Transverse colon (tissue), 4 donors: ENCODE data around the gene PLD5.

Experiments
- EP300 ChIP-seq: sonication (generic); formaldehyde crosslinking; IDR thresholded peaks from one replicate; pipeline ENCODE4 v1.6.1; 2017; ENCODE audit warnings: antibody characterized with exemption, low read depth
- POLR2A ChIP-seq: fragments of 450-650 bp; IDR thresholded peaks from one replicate; pipeline ENCODE4 v1.6.1; 2016; ENCODE audit warnings: antibody characterized with exemption, mild to moderate bottlenecking, moderate library complexity
- POLR2AphosphoS5 ChIP-seq, 3 donors: sonication (generic); formaldehyde crosslinking; IDR thresholded peaks; one replicate each; pipeline ENCODE4 v1.6.1; 2016; ENCODE audit warnings: antibody characterized with exemption in 3 of 3
- TF ChIP-seq, protein P1 (sequence below), 5 experiments: fragments of 200-600 bp in 3 of 5; fragments of 450-650 bp in 2 of 5; sonication (generic) in 3 of 5; IDR thresholded peaks; 1 replicate in 2 of 5; 2 replicates in 3 of 5; pipeline ENCODE4 v1.5.1; 2016 to 2017; ENCODE audit warnings: antibody characterized with exemption in 5 of 5, inconsistent platforms in 3 of 5, mild to moderate bottlenecking in 2 of 5, moderate library complexity in 1 of 5

- TF ChIP-seq, protein P1, sequence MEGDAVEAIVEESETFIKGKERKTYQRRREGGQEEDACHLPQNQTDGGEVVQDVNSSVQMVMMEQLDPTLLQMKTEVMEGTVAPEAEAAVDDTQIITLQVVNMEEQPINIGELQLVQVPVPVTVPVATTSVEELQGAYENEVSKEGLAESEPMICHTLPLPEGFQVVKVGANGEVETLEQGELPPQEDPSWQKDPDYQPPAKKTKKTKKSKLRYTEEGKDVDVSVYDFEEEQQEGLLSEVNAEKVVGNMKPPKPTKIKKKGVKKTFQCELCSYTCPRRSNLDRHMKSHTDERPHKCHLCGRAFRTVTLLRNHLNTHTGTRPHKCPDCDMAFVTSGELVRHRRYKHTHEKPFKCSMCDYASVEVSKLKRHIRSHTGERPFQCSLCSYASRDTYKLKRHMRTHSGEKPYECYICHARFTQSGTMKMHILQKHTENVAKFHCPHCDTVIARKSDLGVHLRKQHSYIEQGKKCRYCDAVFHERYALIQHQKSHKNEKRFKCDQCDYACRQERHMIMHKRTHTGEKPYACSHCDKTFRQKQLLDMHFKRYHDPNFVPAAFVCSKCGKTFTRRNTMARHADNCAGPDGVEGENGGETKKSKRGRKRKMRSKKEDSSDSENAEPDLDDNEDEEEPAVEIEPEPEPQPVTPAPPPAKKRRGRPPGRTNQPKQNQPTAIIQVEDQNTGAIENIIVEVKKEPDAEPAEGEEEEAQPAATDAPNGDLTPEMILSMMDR (IDR thresholded peaks at IDR 0.05), result no peak
- no peak for TF ChIP-seq POLR2A
- no peak for TF ChIP-seq POLR2AphosphoS5 (IDR thresholded peaks at IDR 0.05)
- TF ChIP-seq EP300, result no peak
Measured at GRCh38 chr1:242065813-242066212, 458.7 kb downstream of the PLD5 start.
